Measurements from ENCODE around the gene CMC4.

DNA sequence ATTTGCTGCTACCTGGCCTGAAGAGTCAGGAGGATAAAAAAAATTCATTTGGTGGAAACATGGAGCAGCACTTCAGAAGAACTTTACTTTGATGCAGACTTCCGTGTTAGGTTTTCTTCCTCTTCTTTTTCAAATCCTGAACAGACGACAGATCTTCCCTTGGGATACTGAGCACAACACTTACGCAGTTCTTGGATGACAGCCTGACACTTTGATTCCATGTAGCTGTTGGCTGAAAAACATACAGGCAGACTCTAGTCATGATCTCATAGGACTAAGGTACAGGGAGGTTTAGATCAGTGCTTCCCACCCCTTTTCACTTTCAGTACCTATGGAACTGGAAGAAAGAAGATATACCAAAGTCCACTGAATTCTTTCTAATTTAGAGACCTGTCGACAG, 9.2 kb downstream of the CMC4 start:
- TF ChIP-seq CTCF (IDR thresholded peaks at IDR 0.05): no peak
- TF ChIP-seq POLR2A (IDR thresholded peaks at IDR 0.05): no peak

Measured in testis (tissue), 2 donors.